Transverse colon (tissue), 4 donors: Measurements from ENCODE around the gene TICRR. TPM values are rescaled to one million over a fixed set of nuclear protein-coding genes. Genes with fewer than 3 reads are reported as not detected.
A peak's percentile ranks its signal among the peaks of the same experiment; 100 is the strongest.

Source experiments
- DNase-seq: peaks from one replicate; pipeline ENCODE4 v3.0.0-alpha.2; 2019
- H3K27ac ChIP-seq, 4 donors: fragments of 200-600 bp; sonication (generic); 2 replicates each; pipeline ENCODE4 v1.5.1; 2016 to 2018; ENCODE audit warnings: inconsistent platforms in 4 of 4
- H3K27me3 ChIP-seq: fragments of 200-600 bp; sonication (generic); 2 replicates; pipeline ENCODE4 v1.5.1; 2017; ENCODE audit warnings: inconsistent platforms
- H3K36me3 ChIP-seq, 4 donors: fragments of 200-600 bp; sonication (generic); 2 replicates each; pipeline ENCODE4 v1.5.1; 2017 to 2019; ENCODE audit warnings: inconsistent platforms in 4 of 4
- H3K4me1 ChIP-seq, 4 donors: fragments of 200-600 bp; sonication (generic); 2 replicates each; pipeline ENCODE4 v1.5.1; 2017 to 2020; ENCODE audit warnings: inconsistent platforms in 4 of 4
- H3K4me3 ChIP-seq, 4 donors: fragments of 200-600 bp; sonication (generic); 1 replicate in 1 of 4; 2 replicates in 3 of 4; pipeline versions ENCODE4 v1.5.1 to v1.6.1; 2017 to 2019; ENCODE audit warnings: inconsistent platforms in 4 of 4
- H3K9me3 ChIP-seq, 2 donors: fragments of 200-600 bp; sonication (generic); 2 replicates each; pipeline ENCODE4 v1.5.1; 2017 to 2019; ENCODE audit warnings: inconsistent platforms in 2 of 2
- EP300 ChIP-seq: sonication (generic); formaldehyde crosslinking; IDR thresholded peaks from one replicate; pipeline ENCODE4 v1.6.1; 2017; ENCODE audit warnings: antibody characterized with exemption, low read depth
- POLR2A ChIP-seq: fragments of 450-650 bp; IDR thresholded peaks from one replicate; pipeline ENCODE4 v1.6.1; 2016; ENCODE audit warnings: antibody characterized with exemption, mild to moderate bottlenecking, moderate library complexity
- POLR2AphosphoS5 ChIP-seq, 3 donors: sonication (generic); formaldehyde crosslinking; IDR thresholded peaks; one replicate each; pipeline ENCODE4 v1.6.1; 2016; ENCODE audit warnings: antibody characterized with exemption in 3 of 3
- WGBS, 2 donors: methylation state at CpG; one replicate each; pipeline ENCODE4 v1.1.5; 2018; ENCODE audit warnings: low coverage in 1 of 2; 5-methylcytosine and 5-hydroxymethylcytosine counted together
- in situ Hi-C, 4 donors: fragments of 200-750 bp; cut with MboI; loops; one replicate each; pipeline versions ENCODE4 v1.15.0 to v1.15.1; 2017; ENCODE audit warnings: low sequenced_read_pairs in 3 of 4, low pct_ligation_motif_present in 1 of 4, low pct_unique_long_range_greater_than_20kb in 1 of 4
- intact Hi-C: fragments of 100-400 bp; cut with DNase I; formaldehyde crosslinking; loops from one replicate; pipeline ENCODE4 v1.15.1; 2023; ENCODE audit warnings: low total_unique reads
- total RNA-seq, 4 donors: library from RNA; depleted of rRNA; stranded (reverse); fragments of >200 nt; gene quantifications; one replicate each; pipeline ENCODE4 v1.1.0, GENCODE V29; 2016
- TF ChIP-seq, protein P1 (sequence below), 5 experiments: fragments of 200-600 bp in 3 of 5; fragments of 450-650 bp in 2 of 5; sonication (generic) in 3 of 5; IDR thresholded peaks; 1 replicate in 2 of 5; 2 replicates in 3 of 5; pipeline ENCODE4 v1.5.1; 2016 to 2017; ENCODE audit warnings: antibody characterized with exemption in 5 of 5, inconsistent platforms in 3 of 5, mild to moderate bottlenecking in 2 of 5, moderate library complexity in 1 of 5

The TICRR gene
- total RNA-seq, 4 donors from 2014 or later: 0.27 to 1.4 (median 0.95) TPM; not detected in 1

- no peaks in the 10 kb centered on the region for H3K4me1 ChIP-seq
- intact Hi-C loops (no loop called here), in situ Hi-C loops (no loop called here)
- 67 to 72% methylated on average over 7 of the region's 7 CpGs for WGBS, 2 donors
- no peak for DNase-seq
- no peak overlapping the region for H3K4me3 ChIP-seq
- H3K27ac ChIP-seq: no peak overlapping the region
- TF ChIP-seq POLR2A (no peak), POLR2AphosphoS5 (IDR thresholded peaks at IDR 0.05) (no peak), EP300 (no peak)
- TF ChIP-seq, protein P1, sequence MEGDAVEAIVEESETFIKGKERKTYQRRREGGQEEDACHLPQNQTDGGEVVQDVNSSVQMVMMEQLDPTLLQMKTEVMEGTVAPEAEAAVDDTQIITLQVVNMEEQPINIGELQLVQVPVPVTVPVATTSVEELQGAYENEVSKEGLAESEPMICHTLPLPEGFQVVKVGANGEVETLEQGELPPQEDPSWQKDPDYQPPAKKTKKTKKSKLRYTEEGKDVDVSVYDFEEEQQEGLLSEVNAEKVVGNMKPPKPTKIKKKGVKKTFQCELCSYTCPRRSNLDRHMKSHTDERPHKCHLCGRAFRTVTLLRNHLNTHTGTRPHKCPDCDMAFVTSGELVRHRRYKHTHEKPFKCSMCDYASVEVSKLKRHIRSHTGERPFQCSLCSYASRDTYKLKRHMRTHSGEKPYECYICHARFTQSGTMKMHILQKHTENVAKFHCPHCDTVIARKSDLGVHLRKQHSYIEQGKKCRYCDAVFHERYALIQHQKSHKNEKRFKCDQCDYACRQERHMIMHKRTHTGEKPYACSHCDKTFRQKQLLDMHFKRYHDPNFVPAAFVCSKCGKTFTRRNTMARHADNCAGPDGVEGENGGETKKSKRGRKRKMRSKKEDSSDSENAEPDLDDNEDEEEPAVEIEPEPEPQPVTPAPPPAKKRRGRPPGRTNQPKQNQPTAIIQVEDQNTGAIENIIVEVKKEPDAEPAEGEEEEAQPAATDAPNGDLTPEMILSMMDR (IDR thresholded peaks at IDR 0.05): no peak
- H3K36me3 ChIP-seq: no peaks in the 10 kb centered on the region
- H3K9me3 ChIP-seq: no peaks in the 10 kb centered on the region
- H3K27me3 ChIP-seq: no peaks in the 10 kb centered on the region
These were observed 6.1 kb upstream of the TICRR start for GRCh38 chr15:89569090-89569745.

GRCh38 chr15:89575656-89576416, 567 bp downstream of the TICRR start:
- intact Hi-C loops: no loop called here
- in situ Hi-C loops: no loop called here
- DNase-seq: no peak

DNA sequence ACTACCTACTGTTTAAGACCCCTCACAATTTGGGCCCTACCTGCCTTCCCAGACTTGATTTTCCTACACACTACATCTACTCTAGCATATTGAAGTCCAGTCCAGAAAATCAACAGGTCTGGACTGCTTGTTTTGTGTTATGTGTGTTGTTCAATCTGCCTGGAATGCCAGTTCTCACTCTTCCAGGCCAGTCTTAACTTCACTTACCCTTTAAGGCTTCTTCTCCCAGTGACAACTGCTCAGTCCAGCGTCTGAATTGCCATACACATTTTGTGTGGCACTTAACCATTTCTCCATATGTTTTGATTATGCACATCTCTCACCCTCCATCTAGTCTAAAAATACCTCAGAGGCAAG, 1.1 kb downstream of the TICRR start:
- intact Hi-C loops (no loop called here), in situ Hi-C loops (no loop called here)
- Histone ChIP-seq H3K27ac (no peak overlapping the region), H3K4me1 (peaks cover 4 to 15% (median 9%) of the 10 kb centered on the region in 4 donors), H3K9me3 (no peaks in the 10 kb centered on the region), H3K36me3 (no peaks in the 10 kb centered on the region), H3K27me3 (no peaks in the 10 kb centered on the region), H3K4me3 (peak overlapping the region in 2 of 4 donors; percentile 74 to 93)
- no peak for TF ChIP-seq POLR2AphosphoS5 (IDR thresholded peaks at IDR 0.05)
- DNase-seq: no peak
- WGBS, 2 donors: 0 to 16% methylated on average over 1 of the region's 1 CpG

More at GRCh38 chr15:89575656-89576416, 567 bp downstream of the TICRR start:
- Histone ChIP-seq H3K27me3 (no peaks in the 10 kb centered on the region), H3K27ac (peak overlapping the region in 3 of 4 donors; percentile 30 to 62 (median 45)), H3K4me1 (peaks cover 4 to 15% (median 9%) of the 10 kb centered on the region in 4 donors), H3K9me3 (no peaks in the 10 kb centered on the region), H3K36me3 (no peaks in the 10 kb centered on the region), H3K4me3 (peak overlapping the region; percentile 61 to 93 (median 77))
- WGBS, 2 donors: 1 to 2% methylated on average over 11 to 38 of the region's 60 CpGs
- TF ChIP-seq POLR2AphosphoS5 (IDR thresholded peaks at IDR 0.05): no peak
- no peak for TF ChIP-seq POLR2A
- TF ChIP-seq, protein P1 (IDR thresholded peaks at IDR 0.05): no peak
- TF ChIP-seq EP300: no peak

- WGBS, 2 donors: 73 to 88% methylated on average over 3 of the region's 3 CpGs
- Histone ChIP-seq H3K36me3 (no peaks in the 10 kb centered on the region), H3K27me3 (no peaks in the 10 kb centered on the region), H3K4me3 (no peak overlapping the region), H3K9me3 (no peaks in the 10 kb centered on the region), H3K4me1 (peaks cover 4 to 15% (median 9%) of the 10 kb centered on the region in 4 donors), H3K27ac (no peak overlapping the region)
- intact Hi-C loops: no loop called here
- no peak for TF ChIP-seq EP300
- TF ChIP-seq POLR2A: no peak
- no peak for TF ChIP-seq POLR2AphosphoS5 (IDR thresholded peaks at IDR 0.05)
- TF ChIP-seq, protein P1 (IDR thresholded peaks at IDR 0.05): no peak
- in situ Hi-C loops: no loop called here
- no peak for DNase-seq
These were observed 2.5 kb downstream of the TICRR start for GRCh38 chr15:89577776-89578115.
